SH-SY5Y (cell line): ENCODE results near the gene EXOG.

Source experiments
- GATA2 ChIP-seq: IDR thresholded peaks from 2 replicates; pipeline ENCODE4 v1.6.1; 2011; ENCODE audit warnings: mild to moderate bottlenecking, low read depth, low read length
- GATA3 ChIP-seq: IDR thresholded peaks from 2 replicates; pipeline ENCODE4 v1.6.1; 2011; ENCODE audit warnings: low read depth, mild to moderate bottlenecking, low read length, moderate library complexity

- TF ChIP-seq GATA3 (no peak), GATA2 (no peak)
Measured at GRCh38 chr3:38534604-38535003, 38.5 kb downstream of the EXOG start.
